Natural killer cell (primary cell): Measurements from ENCODE around the gene CGREF1. TPM values are rescaled to one million over a fixed set of nuclear protein-coding genes. Genes with fewer than 3 reads are reported as not detected.
"Not testable (repeated sequence)": the region's sequence is repeated elsewhere in the genome, so short reads cannot be mapped to it uniquely, and the experiment has no call there.

ENCODE experiments used
- ATAC-seq, 3 donors: fragments of 150-1000 bp in 2 of 3; fragments of 200-7000 bp in 1 of 3; cut with Tn5 transposase; 1 replicate in 1 of 3; 2 replicates in 2 of 3; pipeline ENCODE4 v1.10.0; 2021; ENCODE audit warnings: mild to moderate bottlenecking in 2 of 3, moderate library complexity in 2 of 3
- DNase-seq, 2 donors: peaks; one replicate each; pipeline versions ENCODE4 v3.0.0 to v3.0.0-alpha.2; 2013 to 2021; ENCODE audit warnings: mixed read lengths in 1 of 2
- H3K27ac ChIP-seq: one replicate; pipeline ENCODE4 v1.5.1; 2013; ENCODE audit warnings: mild to moderate bottlenecking, low read length
- H3K27me3 ChIP-seq: one replicate; pipeline ENCODE4 v1.6.1; 2013; ENCODE audit warnings: low read length; ENCODE audit not compliant: control insufficient read depth, insufficient read depth
- H3K36me3 ChIP-seq: one replicate; pipeline ENCODE4 v1.6.1; 2013; ENCODE audit warnings: low read length; ENCODE audit not compliant: control insufficient read depth, insufficient read depth
- H3K4me1 ChIP-seq: one replicate; pipeline ENCODE4 v1.6.1; 2013; ENCODE audit warnings: low read length; ENCODE audit not compliant: control insufficient read depth, insufficient read depth
- H3K4me3 ChIP-seq: one replicate; pipeline ENCODE4 v1.5.1; 2013; ENCODE audit warnings: low read length
- H3K9me3 ChIP-seq: one replicate; pipeline ENCODE4 v1.6.1; 2013; ENCODE audit warnings: low read length; ENCODE audit not compliant: control insufficient read depth, insufficient read depth
- H3K27ac Mint-ChIP-seq, 2 donors: one replicate each; pipeline ENCODE4 v1.8.0; 2022; ENCODE audit warnings: mild to moderate bottlenecking in 2 of 2, mixed read lengths in 2 of 2, moderate library complexity in 1 of 2
- H3K27me3 Mint-ChIP-seq, 2 donors: one replicate each; pipeline ENCODE4 v1.8.0; 2022; ENCODE audit warnings: low read depth in 2 of 2, mixed read lengths in 2 of 2
- H3K36me3 Mint-ChIP-seq: one replicate; pipeline ENCODE4 v1.8.0; 2022; ENCODE audit warnings: mixed read lengths
- H3K4me1 Mint-ChIP-seq, 2 donors: one replicate each; pipeline ENCODE4 v1.8.0; 2022; ENCODE audit warnings: mixed read lengths in 2 of 2
- H3K4me3 Mint-ChIP-seq: one replicate; pipeline ENCODE4 v1.8.0; 2022; ENCODE audit warnings: mild to moderate bottlenecking, moderate library complexity, mixed read lengths
- H3K9me3 Mint-ChIP-seq, 2 donors: one replicate each; pipeline ENCODE4 v1.8.0; 2022; ENCODE audit warnings: mixed read lengths in 2 of 2
- WGBS: methylation state at CpG from one replicate; pipeline ENCODE4 v1.1.7; 2013; ENCODE audit warnings: missing lambda C conversion rate; ENCODE audit not compliant: insufficient coverage; 5-methylcytosine and 5-hydroxymethylcytosine counted together
- intact Hi-C: fragments of 100-400 bp; cut with micrococcal nuclease; formaldehyde crosslinking; loops from one replicate; pipeline ENCODE4 v1.14.2; 2022
- total RNA-seq, 4 donors: library from RNA; stranded (reverse); fragments of 120-200 nt in 1 of 4; gene quantifications; one replicate each; pipeline versions ENCODE4 v1.2.3 to v1.2.4, GENCODE V29; 2013 to 2022
- TF ChIP-seq, protein P1 (sequence below): fragments of 200-600 bp; IDR thresholded peaks from one replicate; pipeline ENCODE4 v1.8.0; 2022; ENCODE audit warnings: antibody characterized with exemption

Gene CGREF1
- total RNA-seq, 3 donors from 2014 or later (not counting 1 experiment from before 2014, with no cell fraction given), result not detected

DNA sequence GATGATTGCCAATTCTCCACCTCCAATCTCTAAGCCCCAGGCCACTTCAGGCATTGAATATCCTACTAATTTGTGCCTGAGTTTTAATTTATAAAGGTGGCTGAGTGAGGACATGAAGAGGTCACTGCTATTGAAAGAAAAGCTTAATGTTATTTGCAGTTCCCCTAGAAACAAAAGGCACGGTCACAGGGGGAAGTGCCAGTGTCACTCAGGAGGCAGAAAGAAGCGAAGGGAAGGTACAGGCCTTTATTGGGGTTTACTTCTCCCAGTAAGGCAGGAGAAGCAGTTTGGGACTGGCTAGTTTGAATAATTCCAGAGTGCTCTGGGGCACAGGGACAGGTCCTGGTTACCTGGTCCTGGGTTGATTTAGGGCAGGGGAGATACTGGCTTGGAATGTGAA is 3.0 kb upstream of the CGREF1 start:
- H3K4me3 Mint-ChIP-seq, result peak overlapping the region; percentile 22

DNA sequence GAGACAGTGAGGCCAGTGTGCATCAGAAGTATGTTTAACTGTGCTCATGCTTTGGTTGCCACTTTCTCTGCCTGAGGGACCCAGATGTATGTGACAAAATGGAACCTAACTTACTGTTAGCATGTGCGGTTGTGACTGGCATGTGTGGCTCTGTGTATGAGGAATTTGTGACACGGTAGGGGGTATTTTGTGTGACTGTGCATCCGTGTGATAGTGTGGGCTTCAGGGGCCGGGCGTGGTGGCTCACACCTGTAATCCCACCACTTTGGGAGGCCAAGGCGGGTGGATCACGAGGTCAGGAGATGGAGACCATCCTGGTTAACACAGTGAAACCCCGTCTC is 372 bp upstream of the CGREF1 start:
- Mint-ChIP-seq H3K4me3 (peak overlapping the region; percentile 60), H3K4me1 (peaks cover 9 to 18% of the 10 kb centered on the region in 2 donors), H3K27me3 (peaks cover 13 to 29% of the 10 kb centered on the region in 2 donors)
- intact Hi-C loops, ATAC-seq, DNase-seq, H3K36me3 Mint-ChIP-seq, H3K27ac Mint-ChIP-seq, H3K27me3 ChIP-seq, H3K27ac ChIP-seq, H3K36me3 ChIP-seq, H3K9me3 Mint-ChIP-seq, H3K9me3 ChIP-seq, H3K4me3 ChIP-seq: not testable (repeated sequence)
- peaks cover 24% of the 10 kb centered on the region for H3K4me1 ChIP-seq
- 80% methylated on average over 8 of the region's 8 CpGs for WGBS

More for the DNA sequence above, 3.0 kb upstream of the CGREF1 start:
- Histone ChIP-seq H3K9me3 (no peaks in the 10 kb centered on the region), H3K27ac (no peak overlapping the region), H3K4me1 (peaks cover 24% of the 10 kb centered on the region), H3K36me3 (no peaks in the 10 kb centered on the region), H3K4me3 (no peak overlapping the region), H3K27me3 (peaks cover 9% of the 10 kb centered on the region)
- Mint-ChIP-seq H3K4me1 (peaks cover 9 to 18% of the 10 kb centered on the region in 2 donors), H3K27ac (no peak overlapping the region), H3K9me3 (no peaks in the 10 kb centered on the region), H3K36me3 (no peaks in the 10 kb centered on the region), H3K27me3 (peaks cover 13 to 23% of the 10 kb centered on the region in 2 donors)
- ATAC-seq (no peak), DNase-seq (no peak)
- WGBS, result 80% methylated on average over 2 of the region's 2 CpGs
- intact Hi-C loops, result no loop called here
- TF ChIP-seq, protein P1, sequence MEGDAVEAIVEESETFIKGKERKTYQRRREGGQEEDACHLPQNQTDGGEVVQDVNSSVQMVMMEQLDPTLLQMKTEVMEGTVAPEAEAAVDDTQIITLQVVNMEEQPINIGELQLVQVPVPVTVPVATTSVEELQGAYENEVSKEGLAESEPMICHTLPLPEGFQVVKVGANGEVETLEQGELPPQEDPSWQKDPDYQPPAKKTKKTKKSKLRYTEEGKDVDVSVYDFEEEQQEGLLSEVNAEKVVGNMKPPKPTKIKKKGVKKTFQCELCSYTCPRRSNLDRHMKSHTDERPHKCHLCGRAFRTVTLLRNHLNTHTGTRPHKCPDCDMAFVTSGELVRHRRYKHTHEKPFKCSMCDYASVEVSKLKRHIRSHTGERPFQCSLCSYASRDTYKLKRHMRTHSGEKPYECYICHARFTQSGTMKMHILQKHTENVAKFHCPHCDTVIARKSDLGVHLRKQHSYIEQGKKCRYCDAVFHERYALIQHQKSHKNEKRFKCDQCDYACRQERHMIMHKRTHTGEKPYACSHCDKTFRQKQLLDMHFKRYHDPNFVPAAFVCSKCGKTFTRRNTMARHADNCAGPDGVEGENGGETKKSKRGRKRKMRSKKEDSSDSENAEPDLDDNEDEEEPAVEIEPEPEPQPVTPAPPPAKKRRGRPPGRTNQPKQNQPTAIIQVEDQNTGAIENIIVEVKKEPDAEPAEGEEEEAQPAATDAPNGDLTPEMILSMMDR, result no peak

DNA sequence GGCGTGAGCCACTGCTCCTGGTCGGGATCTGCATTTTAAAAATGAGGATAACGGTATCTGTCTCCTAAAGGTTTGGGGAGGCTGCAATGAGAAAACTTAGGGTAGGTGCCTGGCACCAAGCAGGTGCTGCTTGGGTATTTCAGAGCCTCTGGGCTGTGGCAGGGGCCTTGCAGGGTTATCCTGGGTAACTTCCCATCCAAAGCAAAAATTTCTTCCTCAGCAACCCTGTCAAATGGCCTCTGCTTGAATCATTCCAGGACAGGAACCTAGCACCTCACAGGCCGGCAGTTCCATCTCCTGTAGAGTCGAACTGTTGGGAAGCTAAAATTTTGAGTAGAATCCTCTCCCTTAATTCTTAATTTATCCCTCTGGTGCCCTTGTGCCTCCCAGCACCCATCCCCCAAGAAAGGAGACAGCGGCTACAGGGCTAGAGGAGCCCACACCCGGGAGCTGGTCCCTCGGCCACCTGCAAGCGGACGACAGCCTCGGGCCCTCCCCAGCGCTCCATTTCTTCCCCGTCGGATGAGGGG is 868 bp downstream of the CGREF1 start:
- intact Hi-C loops, result no loop called here
- 36% methylated on average over 14 of the region's 14 CpGs for WGBS
- TF ChIP-seq, protein P1, result no peak
- DNase-seq (no peak), ATAC-seq (no peak)
- H3K36me3 Mint-ChIP-seq, result no peaks in the 10 kb centered on the region
- no peaks in the 10 kb centered on the region for H3K9me3 Mint-ChIP-seq
- peaks cover 13 to 29% of the 10 kb centered on the region in 2 donors for H3K27me3 Mint-ChIP-seq
- Histone ChIP-seq H3K9me3 (no peaks in the 10 kb centered on the region), H3K4me1 (peaks cover 15% of the 10 kb centered on the region), H3K36me3 (no peaks in the 10 kb centered on the region), H3K4me3 (no peak overlapping the region), H3K27ac (no peak overlapping the region), H3K27me3 (peaks cover 9% of the 10 kb centered on the region)
- peaks cover 6 to 10% of the 10 kb centered on the region in 2 donors for H3K4me1 Mint-ChIP-seq
- no peak overlapping the region for H3K27ac Mint-ChIP-seq
- no peak overlapping the region for H3K4me3 Mint-ChIP-seq

DNA sequence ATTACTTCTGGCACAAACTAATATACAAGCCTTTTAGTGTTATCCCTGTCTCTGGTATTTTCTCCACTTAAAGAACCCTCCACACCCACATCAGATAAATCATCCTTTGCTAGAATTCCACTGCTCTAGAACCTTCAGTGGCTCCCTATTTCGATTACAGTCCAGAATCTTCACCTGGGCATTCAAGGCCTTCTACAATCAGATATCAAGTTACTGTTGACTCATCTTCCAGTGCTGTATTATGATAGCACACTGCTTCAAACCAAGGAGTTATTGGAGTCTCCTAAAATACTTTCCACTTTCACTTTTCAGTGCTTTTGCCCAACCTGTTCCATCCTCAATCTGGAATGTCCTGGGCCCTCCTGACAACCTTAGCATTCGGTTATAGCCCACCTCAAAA is 3.4 kb downstream of the CGREF1 start:
- Histone ChIP-seq H3K4me3 (no peak overlapping the region), H3K27me3 (peaks cover 9% of the 10 kb centered on the region), H3K4me1 (peaks cover 9% of the 10 kb centered on the region), H3K27ac (no peak overlapping the region), H3K36me3 (no peaks in the 10 kb centered on the region), H3K9me3 (no peaks in the 10 kb centered on the region)
- Mint-ChIP-seq H3K27me3 (peaks cover 13 to 31% of the 10 kb centered on the region in 2 donors), H3K4me1 (no peaks in the 10 kb centered on the region), H3K9me3 (no peaks in the 10 kb centered on the region), H3K36me3 (no peaks in the 10 kb centered on the region), H3K4me3 (no peak overlapping the region), H3K27ac (no peak overlapping the region)
- TF ChIP-seq, protein P1, result no peak
- ATAC-seq, result no peak
- DNase-seq, result no peak
- 76% methylated on average over 2 of the region's 2 CpGs for WGBS
- intact Hi-C loops, result no loop called here

DNA sequence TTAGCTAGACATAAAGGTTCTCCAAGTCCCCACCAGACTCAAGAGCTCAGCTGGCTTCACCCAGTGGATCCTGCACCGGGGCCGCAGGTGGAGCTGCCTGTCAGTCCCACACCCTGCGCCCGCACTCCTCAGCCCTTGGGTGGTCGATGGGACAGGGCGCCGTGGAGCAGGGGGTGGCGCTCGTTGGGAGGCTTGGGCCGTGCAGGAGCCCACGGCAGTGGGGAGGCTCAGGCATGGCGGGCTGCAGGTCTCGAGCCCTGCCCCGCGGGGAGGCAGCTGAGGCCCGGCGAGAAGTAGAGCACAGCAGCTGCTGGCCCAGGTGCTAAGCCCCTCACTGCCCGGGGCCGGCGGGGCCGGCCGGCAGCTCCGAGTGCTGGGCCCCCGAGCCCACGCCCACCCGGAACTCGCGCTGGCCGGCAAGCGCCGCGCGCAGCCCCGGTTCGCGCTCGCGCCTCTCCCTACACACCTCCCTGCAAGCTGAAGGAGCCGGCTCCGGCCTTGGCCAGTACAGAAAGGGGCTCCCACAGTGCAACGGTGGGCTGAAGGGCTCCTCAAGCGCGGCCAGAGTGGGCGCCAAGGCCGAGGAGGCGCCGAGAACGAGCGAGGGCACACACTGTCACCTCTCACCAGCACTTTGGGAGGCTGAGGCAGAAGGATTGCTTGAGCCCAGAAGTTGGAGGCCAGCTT is 7.4 kb downstream of the CGREF1 start:
- intact Hi-C loops, DNase-seq: not testable (repeated sequence)
- WGBS, result 94% methylated on average over 49 of the region's 49 CpGs

More for the DNA sequence above, 7.4 kb downstream of the CGREF1 start:
- H3K9me3 ChIP-seq, H3K4me3 ChIP-seq, ATAC-seq, H3K4me1 Mint-ChIP-seq, H3K27ac Mint-ChIP-seq, H3K4me3 Mint-ChIP-seq, H3K27me3 ChIP-seq, H3K36me3 ChIP-seq, H3K36me3 Mint-ChIP-seq, H3K9me3 Mint-ChIP-seq, H3K4me1 ChIP-seq, H3K27ac ChIP-seq: not testable (repeated sequence)
- peaks cover 0 to 10% of the 10 kb centered on the region in 2 donors for H3K27me3 Mint-ChIP-seq
